Measurements from ENCODE around the gene FCF1. TPM values are rescaled to one million over a fixed set of nuclear protein-coding genes. Genes with fewer than 3 reads are reported as not detected.

FCF1 gene
- total RNA-seq, 1 experiment from 2014 or later: 61.6 TPM

- TF ChIP-seq, protein P1, sequence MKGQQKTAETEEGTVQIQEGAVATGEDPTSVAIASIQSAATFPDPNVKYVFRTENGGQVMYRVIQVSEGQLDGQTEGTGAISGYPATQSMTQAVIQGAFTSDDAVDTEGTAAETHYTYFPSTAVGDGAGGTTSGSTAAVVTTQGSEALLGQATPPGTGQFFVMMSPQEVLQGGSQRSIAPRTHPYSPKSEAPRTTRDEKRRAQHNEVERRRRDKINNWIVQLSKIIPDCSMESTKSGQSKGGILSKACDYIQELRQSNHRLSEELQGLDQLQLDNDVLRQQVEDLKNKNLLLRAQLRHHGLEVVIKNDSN (CRISPR knock-in tag; IDR thresholded peaks at IDR 0.05): no peak
- TF ChIP-seq, protein P2, sequence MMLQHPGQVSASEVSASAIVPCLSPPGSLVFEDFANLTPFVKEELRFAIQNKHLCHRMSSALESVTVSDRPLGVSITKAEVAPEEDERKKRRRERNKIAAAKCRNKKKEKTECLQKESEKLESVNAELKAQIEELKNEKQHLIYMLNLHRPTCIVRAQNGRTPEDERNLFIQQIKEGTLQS (CRISPR knock-in tag; conservative IDR thresholded peaks at IDR 0.05): no peak
- TF ChIP-seq ZNF317 (CRISPR knock-in tag; IDR thresholded peaks at IDR 0.05; ENCODE audit: borderline replicate concordance, low read depth) (no peak), MXD4 (CRISPR knock-in tag; IDR thresholded peaks at IDR 0.05; ENCODE audit: borderline replicate concordance) (no peak), NR3C1 (CRISPR knock-in tag; conservative IDR thresholded peaks at IDR 0.05; ENCODE audit: low read depth) (no peak), HMGA2 (CRISPR knock-in tag; IDR thresholded peaks at IDR 0.05) (no peak)
Measured at GRCh38 chr14:74754157-74754556, 41.2 kb downstream of the FCF1 start (continued).

- no peak for DNase-seq (ENCODE audit: low spot score)
- no peak overlapping the region for H3K4me3 Mint-ChIP-seq
- ChIA-PET POLR2A (no interaction called here), CTCF (no interaction called here)
- peaks cover 4% of the 10 kb centered on the region for H3K27me3 Mint-ChIP-seq (ENCODE audit: low read depth)
- peaks cover 18% of the 10 kb centered on the region for H3K9me3 Mint-ChIP-seq
- no peak for ATAC-seq
- no peak for TF ChIP-seq ZNF416 (CRISPR knock-in tag; IDR thresholded peaks at IDR 0.05)
- no peak for TF ChIP-seq CREM (CRISPR knock-in tag; IDR thresholded peaks at IDR 0.05)
- TF ChIP-seq ZNF138 (CRISPR knock-in tag; conservative IDR thresholded peaks at IDR 0.05): no peak
- no peak for TF ChIP-seq TEAD4 (CRISPR knock-in tag; IDR thresholded peaks at IDR 0.05)
- no peak for TF ChIP-seq TCF7 (CRISPR knock-in tag; IDR thresholded peaks at IDR 0.05; ENCODE audit: low read depth)
- TF ChIP-seq, protein P3, sequence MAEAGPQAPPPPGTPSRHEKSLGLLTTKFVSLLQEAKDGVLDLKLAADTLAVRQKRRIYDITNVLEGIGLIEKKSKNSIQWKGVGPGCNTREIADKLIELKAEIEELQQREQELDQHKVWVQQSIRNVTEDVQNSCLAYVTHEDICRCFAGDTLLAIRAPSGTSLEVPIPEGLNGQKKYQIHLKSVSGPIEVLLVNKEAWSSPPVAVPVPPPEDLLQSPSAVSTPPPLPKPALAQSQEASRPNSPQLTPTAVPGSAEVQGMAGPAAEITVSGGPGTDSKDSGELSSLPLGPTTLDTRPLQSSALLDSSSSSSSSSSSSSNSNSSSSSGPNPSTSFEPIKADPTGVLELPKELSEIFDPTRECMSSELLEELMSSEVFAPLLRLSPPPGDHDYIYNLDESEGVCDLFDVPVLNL (CRISPR knock-in tag; IDR thresholded peaks at IDR 0.05; ENCODE audit: borderline replicate concordance, low read depth): no peak
- TF ChIP-seq, protein P4, sequence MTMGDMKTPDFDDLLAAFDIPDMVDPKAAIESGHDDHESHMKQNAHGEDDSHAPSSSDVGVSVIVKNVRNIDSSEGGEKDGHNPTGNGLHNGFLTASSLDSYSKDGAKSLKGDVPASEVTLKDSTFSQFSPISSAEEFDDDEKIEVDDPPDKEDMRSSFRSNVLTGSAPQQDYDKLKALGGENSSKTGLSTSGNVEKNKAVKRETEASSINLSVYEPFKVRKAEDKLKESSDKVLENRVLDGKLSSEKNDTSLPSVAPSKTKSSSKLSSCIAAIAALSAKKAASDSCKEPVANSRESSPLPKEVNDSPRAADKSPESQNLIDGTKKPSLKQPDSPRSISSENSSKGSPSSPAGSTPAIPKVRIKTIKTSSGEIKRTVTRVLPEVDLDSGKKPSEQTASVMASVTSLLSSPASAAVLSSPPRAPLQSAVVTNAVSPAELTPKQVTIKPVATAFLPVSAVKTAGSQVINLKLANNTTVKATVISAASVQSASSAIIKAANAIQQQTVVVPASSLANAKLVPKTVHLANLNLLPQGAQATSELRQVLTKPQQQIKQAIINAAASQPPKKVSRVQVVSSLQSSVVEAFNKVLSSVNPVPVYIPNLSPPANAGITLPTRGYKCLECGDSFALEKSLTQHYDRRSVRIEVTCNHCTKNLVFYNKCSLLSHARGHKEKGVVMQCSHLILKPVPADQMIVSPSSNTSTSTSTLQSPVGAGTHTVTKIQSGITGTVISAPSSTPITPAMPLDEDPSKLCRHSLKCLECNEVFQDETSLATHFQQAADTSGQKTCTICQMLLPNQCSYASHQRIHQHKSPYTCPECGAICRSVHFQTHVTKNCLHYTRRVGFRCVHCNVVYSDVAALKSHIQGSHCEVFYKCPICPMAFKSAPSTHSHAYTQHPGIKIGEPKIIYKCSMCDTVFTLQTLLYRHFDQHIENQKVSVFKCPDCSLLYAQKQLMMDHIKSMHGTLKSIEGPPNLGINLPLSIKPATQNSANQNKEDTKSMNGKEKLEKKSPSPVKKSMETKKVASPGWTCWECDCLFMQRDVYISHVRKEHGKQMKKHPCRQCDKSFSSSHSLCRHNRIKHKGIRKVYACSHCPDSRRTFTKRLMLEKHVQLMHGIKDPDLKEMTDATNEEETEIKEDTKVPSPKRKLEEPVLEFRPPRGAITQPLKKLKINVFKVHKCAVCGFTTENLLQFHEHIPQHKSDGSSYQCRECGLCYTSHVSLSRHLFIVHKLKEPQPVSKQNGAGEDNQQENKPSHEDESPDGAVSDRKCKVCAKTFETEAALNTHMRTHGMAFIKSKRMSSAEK (CRISPR knock-in tag; IDR thresholded peaks at IDR 0.05; ENCODE audit: borderline replicate concordance): no peak
- no peak for TF ChIP-seq ATF1 (CRISPR knock-in tag; IDR thresholded peaks at IDR 0.05)
- TF ChIP-seq, protein P5, sequence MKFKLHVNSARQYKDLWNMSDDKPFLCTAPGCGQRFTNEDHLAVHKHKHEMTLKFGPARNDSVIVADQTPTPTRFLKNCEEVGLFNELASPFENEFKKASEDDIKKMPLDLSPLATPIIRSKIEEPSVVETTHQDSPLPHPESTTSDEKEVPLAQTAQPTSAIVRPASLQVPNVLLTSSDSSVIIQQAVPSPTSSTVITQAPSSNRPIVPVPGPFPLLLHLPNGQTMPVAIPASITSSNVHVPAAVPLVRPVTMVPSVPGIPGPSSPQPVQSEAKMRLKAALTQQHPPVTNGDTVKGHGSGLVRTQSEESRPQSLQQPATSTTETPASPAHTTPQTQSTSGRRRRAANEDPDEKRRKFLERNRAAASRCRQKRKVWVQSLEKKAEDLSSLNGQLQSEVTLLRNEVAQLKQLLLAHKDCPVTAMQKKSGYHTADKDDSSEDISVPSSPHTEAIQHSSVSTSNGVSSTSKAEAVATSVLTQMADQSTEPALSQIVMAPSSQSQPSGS (CRISPR knock-in tag; IDR thresholded peaks at IDR 0.05; ENCODE audit: borderline replicate concordance, low read depth): no peak
- no peak for TF ChIP-seq IRF2 (CRISPR knock-in tag; IDR thresholded peaks at IDR 0.05; ENCODE audit: borderline replicate concordance, low read depth)
- TF ChIP-seq, protein P6, sequence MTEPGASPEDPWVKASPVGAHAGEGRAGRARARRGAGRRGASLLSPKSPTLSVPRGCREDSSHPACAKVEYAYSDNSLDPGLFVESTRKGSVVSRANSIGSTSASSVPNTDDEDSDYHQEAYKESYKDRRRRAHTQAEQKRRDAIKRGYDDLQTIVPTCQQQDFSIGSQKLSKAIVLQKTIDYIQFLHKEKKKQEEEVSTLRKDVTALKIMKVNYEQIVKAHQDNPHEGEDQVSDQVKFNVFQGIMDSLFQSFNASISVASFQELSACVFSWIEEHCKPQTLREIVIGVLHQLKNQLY (CRISPR knock-in tag; IDR thresholded peaks at IDR 0.05): no peak
- no peak for TF ChIP-seq CBFB (CRISPR knock-in tag; IDR thresholded peaks at IDR 0.05; ENCODE audit: low read depth)
- no peak for TF ChIP-seq SMAD3 (CRISPR knock-in tag; IDR thresholded peaks at IDR 0.05; ENCODE audit: borderline replicate concordance)
- no peak overlapping the region for H3K27ac Mint-ChIP-seq
- H3K4me1 Mint-ChIP-seq: no peaks in the 10 kb centered on the region
- H3K36me3 Mint-ChIP-seq: peaks cover 11% of the 10 kb centered on the region
Measured at GRCh38 chr14:74754899-74755298, 42.0 kb downstream of the FCF1 start.
